Stimulated activated CD8-positive, alpha-beta memory T cell treated with anti-CD3 and anti-CD28 coated beads, Interleukin-12 subunit alpha, Interleukin-12 subunit beta, amount 100 ng/mL, for 24 hours (primary cell): ENCODE measurements around the gene PLXNA2.

ENCODE experiments used
- DNase-seq: peaks from one replicate; pipeline ENCODE4 v3.0.0-alpha.2; 2020; ENCODE audit errors: extremely low read depth

The PLXNA2 gene

DNA sequence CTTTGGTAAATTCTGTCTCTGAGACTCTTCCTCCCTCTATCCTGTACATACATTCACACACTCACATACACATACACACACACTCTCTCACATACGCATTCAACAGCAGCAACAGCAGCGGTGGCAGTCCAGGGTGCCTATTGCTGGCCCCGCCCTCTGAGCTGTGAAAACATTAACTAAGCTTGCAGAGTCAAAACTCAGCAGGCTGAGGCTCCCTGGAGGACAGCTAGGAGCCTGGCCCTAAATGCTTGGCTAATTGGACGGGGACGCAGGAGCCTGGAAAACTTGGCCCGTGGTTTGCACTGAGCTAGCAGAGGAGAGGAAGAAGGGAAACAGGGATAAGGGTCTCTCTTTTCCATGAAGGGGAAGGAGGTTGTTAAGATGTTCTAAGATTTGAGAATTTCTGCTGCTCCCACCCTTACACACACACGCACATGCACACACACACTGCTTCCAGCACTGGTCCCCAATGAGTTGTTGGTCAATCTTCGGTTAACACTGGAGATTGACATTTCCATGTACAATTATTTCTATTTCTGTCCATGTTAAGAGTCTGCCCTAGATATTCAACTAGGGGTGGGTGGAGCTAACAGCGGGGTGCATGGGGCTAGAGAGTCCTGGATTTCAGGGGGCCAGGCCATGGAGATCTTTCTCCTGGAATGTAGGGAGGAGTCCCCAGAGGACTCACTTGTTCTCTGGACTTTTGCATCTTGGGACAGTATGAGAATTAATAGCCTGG, 94.2 kb downstream of the PLXNA2 start:
- no peak for DNase-seq

GRCh38 chr1:208149213-208149612, 95.0 kb downstream of the PLXNA2 start:
- no peak for DNase-seq

DNA sequence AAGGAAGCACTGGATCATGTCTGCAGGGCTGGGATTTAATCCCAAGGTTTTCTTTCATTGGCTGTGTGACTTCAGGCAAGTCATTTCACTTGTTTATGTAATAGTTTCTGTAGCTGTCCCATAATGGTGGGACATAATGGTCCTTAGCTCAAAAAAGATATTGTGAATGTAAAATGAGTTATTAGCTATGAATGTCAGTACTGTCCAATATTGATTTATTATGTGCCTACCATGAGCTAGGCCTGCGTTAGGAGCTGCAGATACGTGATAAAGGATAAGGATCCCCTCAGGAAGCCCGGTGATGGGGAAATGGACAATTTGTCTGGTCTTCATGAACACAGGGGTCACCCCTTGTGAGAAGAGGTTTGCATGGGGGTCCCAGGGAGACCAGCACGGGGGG, 95.8 kb downstream of the PLXNA2 start:
- DNase-seq, result no peak

- DNase-seq, result no peak
These were observed 97.5 kb downstream of the PLXNA2 start for GRCh38 chr1:208146650-208147049.

DNA sequence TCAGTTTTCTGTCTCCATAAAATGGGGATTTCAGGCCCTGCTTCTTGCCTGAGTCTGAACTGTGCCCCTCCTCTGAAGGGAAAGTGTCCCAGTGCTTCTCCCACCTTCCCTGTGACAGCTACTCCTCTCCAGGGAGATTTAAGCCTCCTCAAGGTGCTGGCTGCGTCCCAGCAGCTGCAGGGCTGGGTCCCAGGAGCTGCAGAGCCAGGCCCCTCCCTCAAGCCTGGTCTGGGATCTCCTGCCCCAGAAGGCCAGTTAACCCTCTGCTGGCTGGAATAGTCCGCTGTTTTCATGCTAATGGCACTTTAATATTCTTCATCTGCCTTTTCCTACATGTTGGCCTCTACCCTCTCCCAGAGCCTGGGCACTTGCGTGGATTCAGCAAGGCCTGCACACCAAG, 99.0 kb downstream of the PLXNA2 start:
- no peak for DNase-seq

GRCh38 chr1:208142590-208143382, 101.4 kb downstream of the PLXNA2 start:
- no peak for DNase-seq

DNA sequence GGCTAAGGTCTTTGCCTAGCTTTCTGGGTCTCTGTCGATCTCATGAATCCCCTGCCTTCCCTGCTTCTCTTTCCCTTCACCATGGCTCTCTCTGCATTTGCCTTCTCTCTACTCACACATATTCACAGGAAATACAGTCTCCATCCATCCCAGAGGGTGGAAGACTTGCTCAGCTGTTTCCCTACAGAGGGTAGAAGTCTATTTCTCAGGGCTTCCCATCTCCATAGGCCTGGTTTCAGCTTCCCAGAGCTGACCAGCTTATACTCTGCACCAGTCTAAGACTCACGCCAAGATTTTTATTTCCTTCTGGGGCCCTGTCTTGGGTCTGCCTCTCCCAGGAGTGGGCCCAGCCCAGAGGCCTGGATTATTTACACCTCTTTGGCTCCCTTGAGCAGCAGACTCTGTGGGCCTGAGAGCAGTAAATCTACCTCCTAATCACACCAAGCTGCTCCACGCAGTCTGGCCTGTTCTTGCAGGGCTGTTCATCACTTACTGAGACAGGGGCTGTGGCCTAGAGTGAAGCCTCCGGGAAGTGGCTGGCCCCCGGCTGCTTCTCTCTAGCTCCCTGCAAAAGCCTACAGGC, 102.5 kb downstream of the PLXNA2 start:
- DNase-seq, result no peak

GRCh38 chr1:208139434-208140045, 104.6 kb downstream of the PLXNA2 start:
- no peak for DNase-seq

GRCh38 chr1:208137193-208137592, 107.0 kb downstream of the PLXNA2 start:
- no peak for DNase-seq

DNA sequence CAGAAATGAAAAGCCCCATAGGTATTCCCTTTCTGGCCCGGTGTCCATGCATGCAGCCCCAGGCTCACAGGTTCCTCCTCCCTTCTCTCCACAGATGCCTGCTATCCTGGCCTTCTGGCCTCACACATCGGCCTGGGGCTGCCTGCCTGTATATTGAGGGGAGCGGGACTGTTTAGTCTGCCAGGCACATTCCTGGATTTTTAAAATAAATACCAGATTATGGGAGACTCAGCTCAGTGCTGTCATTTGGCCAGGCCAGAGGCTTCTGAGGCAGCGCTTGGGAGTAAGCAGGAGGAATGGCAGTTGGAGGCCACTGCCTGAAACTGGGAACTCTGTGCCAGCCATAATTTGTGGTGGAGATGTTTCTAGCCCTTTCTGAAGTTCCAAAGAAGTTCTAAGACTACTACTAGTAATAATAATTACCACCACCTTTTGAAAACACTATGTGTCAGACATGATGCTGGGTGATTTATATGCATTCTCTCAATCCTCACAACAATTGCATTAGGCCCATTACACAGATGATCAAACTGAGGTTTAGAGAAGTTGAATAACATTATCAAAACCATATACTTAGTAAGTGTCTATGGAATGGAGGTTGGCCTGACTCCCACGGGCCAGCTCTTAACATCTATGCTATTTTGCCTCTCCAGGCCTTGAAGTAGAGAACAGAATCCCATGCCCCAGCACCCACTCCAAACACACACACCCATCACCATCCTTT, 107.6 kb downstream of the PLXNA2 start:
- DNase-seq, result no peak

GRCh38 chr1:208135354-208135753, 108.8 kb downstream of the PLXNA2 start:
- no peak for DNase-seq

DNA sequence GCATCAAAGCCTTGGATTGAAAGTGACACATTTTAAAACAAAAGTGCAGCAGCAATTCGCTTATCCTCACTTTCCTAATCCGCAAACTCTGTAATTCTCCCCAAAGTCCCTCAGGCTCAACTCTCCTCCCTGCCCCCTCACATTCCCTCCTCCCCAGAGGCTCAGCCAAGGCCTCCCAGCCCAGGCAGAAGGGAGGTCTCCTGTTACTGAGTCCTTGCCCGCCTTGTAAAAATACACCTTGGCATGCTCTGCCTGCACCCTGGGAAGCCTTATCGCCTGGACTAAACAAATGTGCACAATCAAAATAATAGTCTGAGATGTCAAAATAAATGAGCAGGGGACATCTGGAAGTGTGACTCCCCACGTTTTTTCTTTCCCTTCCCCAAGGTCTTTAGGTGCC, 109.7 kb downstream of the PLXNA2 start:
- no peak for DNase-seq

DNA sequence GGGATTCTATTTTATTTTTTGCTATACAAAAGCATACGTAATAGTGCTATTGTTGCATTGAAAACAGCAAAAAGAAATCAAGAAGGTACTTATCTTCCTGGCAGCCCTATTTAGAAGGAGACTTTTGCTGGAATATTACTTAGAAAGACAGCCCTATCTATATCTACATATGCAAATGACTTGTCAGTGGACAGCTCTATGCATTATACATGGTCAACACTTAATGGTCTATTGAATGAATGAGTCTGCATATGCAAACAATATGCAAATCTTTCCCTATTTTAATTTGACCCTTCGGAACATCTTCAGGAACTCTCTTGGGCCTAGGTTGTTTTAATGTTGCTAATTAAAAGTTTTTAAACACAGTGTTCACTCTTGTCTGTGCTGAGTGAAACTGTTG, 110.8 kb downstream of the PLXNA2 start:
- no peak for DNase-seq

GRCh38 chr1:208132287-208132882, 111.8 kb downstream of the PLXNA2 start:
- DNase-seq, result peak; percentile 14

GRCh38 chr1:208131621-208132286, 112.4 kb downstream of the PLXNA2 start:
- no peak for DNase-seq

DNA sequence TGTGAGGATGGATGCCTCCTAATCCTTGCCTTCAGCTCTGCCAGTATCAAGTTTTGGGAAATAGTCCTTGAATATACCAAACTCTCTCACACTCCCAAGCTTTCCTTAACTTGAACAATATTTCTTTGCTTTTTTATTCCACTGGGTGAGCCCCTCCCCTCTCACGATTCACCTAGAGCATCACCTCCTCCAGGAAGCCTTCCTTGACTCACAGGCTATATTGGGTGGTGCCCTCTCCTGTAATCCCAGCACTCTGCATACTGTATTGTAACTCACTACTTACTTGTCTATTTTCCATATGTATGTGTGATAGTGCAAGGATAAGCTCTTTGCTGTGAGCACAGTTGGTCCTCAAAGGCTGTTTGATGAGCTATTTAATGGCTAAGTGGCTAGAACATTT, 114.7 kb downstream of the PLXNA2 start:
- no peak for DNase-seq

DNA sequence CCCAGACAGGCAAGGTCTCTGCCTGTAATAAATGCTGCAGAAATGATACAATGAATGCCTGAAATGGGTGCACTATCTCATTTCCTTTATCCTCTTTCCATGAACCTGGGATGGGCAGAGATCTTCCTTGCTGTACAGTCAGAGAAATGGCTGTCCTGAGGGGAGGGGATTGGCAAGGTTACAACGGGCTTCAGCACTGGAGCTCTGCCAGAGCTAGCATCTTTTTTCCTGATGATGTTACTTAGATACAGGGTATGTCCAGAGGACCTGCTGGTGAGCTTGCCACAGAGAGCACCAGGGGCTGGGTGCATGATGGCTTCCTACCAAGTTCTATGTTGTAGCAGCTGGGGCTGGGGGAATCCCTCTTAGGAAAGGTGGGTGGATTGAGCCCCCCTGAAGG, 115.1 kb downstream of the PLXNA2 start:
- no peak for DNase-seq

DNA sequence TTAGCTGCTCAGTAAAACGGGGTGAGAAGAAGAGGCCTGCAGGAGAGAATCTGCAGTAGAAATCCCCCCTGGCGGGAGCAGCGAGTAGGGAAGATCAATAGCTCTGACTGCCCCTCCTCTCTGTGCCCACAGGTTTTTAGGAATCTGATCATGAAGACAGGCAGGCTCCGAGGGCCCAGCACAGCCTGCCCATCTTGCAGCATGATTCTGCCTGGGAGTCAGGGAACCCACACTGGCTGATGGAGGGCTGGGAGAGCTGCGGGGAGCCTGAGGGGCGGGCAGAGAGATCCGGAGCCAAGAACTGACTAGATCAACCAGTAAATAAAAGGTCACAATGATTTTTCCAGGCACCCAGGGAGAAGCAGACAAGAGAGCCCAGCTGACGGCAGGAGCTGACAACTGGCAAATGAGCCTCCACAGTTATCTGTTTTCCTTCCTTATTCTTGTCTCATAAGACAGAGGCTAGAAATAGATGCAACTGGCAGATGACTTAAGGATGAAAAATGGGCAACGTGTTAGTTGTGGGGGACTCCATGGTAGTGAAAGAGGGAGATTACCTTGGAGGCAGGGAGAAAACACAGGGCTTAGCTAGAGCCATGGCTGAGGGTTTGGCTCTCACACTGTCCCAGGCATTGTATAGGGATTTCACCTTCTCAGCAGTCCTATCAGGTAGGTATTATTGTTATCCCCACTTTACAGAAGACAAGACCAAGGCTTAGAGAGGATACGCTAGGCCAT, 116.2 kb downstream of the PLXNA2 start:
- no peak for DNase-seq

DNA sequence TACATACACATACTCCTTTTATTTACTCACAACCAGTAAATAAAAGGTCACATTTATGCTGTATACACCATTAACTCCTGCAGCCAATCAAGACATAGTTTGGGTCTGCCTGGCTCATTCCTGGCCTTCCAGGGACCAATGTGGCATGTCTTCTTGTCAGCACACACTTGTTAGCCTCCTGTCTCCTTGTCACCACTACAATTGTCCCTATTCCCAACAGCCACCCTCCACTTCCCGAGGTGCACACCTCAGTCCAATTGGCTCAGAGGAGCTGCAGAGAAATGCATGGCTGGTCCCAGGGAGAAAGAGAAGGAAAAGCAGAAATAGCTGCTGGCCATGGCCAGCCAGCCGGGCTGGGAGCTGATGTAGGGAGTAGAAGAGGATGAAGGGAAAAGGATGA, 116.9 kb downstream of the PLXNA2 start:
- DNase-seq, result no peak

- no peak for DNase-seq
These were observed 118.1 kb downstream of the PLXNA2 start for GRCh38 chr1:208126108-208126507.
